Endothelial cell of umbilical vein (primary cell): ENCODE measurements around the gene AS3MT. TPM values are rescaled to one million over a fixed set of nuclear protein-coding genes. Genes with fewer than 3 reads are reported as not detected.
"Not testable (repeated sequence)": the region's sequence is repeated elsewhere in the genome, so short reads cannot be mapped to it uniquely, and the experiment has no call there.

Source experiments
- BruUV-seq: library from RNA; stranded (reverse); fragments of 400-500 nt; replicated peaks from 2 replicates; lab custom pipeline; 2021; lab: Mats Ljungman, UMichigan
- CTCF ChIA-PET: fragments of 300-600, 350-600 bp; sonication (Branson Sonifier 250); formaldehyde crosslinking; loops from one replicate; lab custom pipeline; 2021; ENCODE audit warnings: antibody characterized with exemption, inconsistent platforms; lab: Charles Lee
- POLR2A ChIA-PET: fragments of 300-600, 350-600 bp; sonication (Branson Sonifier 250); formaldehyde crosslinking; loops from one replicate; lab custom pipeline; 2021; ENCODE audit warnings: antibody characterized with exemption, inconsistent platforms; lab: Charles Lee
- DNase-seq: peaks from one replicate; pipeline ENCODE4 v3.0.0-alpha.2; 2011; ENCODE audit warnings: low read depth, low spot score
- FAIRE-seq: peaks from 2 replicates; lab custom pipeline; 2011; peaks lifted over from hg19 to GRCh38; lab: Jason Lieb, UNC
- H2AFZ ChIP-seq: 2 replicates; pipeline ENCODE4 v1.6.0; 2012; ENCODE audit warnings: low read depth, low read length, control low read depth, inconsistent platforms
- H3K27ac ChIP-seq: 2 replicates; pipeline ENCODE4 v1.5.1; 2011; ENCODE audit warnings: low read depth, mild to moderate bottlenecking, control low read depth, low read length, moderate library complexity; ENCODE audit not compliant: insufficient read depth
- H3K27me3 ChIP-seq, 2 experiments: 2 replicates each; pipeline versions ENCODE4 v1.6.0 to v1.6.1; 2011; ENCODE audit warnings: low read length in 2 of 2, mixed read lengths in 1 of 2; ENCODE audit not compliant: control insufficient read depth in 2 of 2, insufficient read depth in 2 of 2
- H3K36me3 ChIP-seq, 2 experiments: 2 replicates in 1 of 2; 3 replicates in 1 of 2; pipeline ENCODE4 v1.5.1; 2011; ENCODE audit warnings: low read length in 2 of 2, mild to moderate bottlenecking in 1 of 2, moderate library complexity in 1 of 2; ENCODE audit not compliant: control insufficient read depth in 2 of 2, insufficient read depth in 2 of 2; ENCODE audit errors: extremely low read depth in 1 of 2
- H3K4me1 ChIP-seq: 3 replicates; pipeline ENCODE4 v1.5.1; 2011; ENCODE audit warnings: mild to moderate bottlenecking, low read length; ENCODE audit not compliant: control insufficient read depth, insufficient read depth; ENCODE audit errors: extremely low read depth
- H3K4me2 ChIP-seq: 2 replicates; pipeline ENCODE4 v1.6.1; 2011; ENCODE audit warnings: low read length, control low read depth, mixed read lengths; ENCODE audit not compliant: insufficient read depth
- H3K4me3 ChIP-seq, 3 experiments: fragments of 200-600 bp in 1 of 3; sonication (generic), shearing (Covaris generic) in 1 of 3; replicated peaks in 1 of 3; 2 replicates each; pipeline ENCODE4 v1.5.1; 2011 to 2016; ENCODE audit warnings: control low read depth in 3 of 3, low read length in 3 of 3, mild to moderate bottlenecking in 2 of 3, inconsistent platforms in 1 of 3, low read depth in 1 of 3, moderate library complexity in 1 of 3; ENCODE audit not compliant: insufficient read depth in 1 of 3
- H3K79me2 ChIP-seq: 2 replicates; pipeline ENCODE4 v1.6.0; 2012; ENCODE audit warnings: low read length, inconsistent platforms; ENCODE audit not compliant: control insufficient read depth, insufficient read depth
- H3K9ac ChIP-seq: replicated peaks from 2 replicates; pipeline ENCODE3; 2011; ENCODE audit warnings: low read length, control low read depth; ENCODE audit not compliant: insufficient read depth; ENCODE audit errors: extremely low read depth
- H3K9me1 ChIP-seq: replicated peaks from 3 replicates; pipeline ENCODE4 v1.6.0; 2011; ENCODE audit warnings: mild to moderate bottlenecking, low read length; ENCODE audit not compliant: control insufficient read depth, insufficient read depth; ENCODE audit errors: extremely low read depth
- H3K9me3 ChIP-seq: replicated peaks from 2 replicates; pipeline ENCODE4 v1.5.1; 2012; ENCODE audit warnings: low read length, inconsistent platforms; ENCODE audit not compliant: control insufficient read depth, insufficient read depth
- H4K20me1 ChIP-seq: replicated peaks from 2 replicates; pipeline ENCODE3; 2011; ENCODE audit warnings: mild to moderate bottlenecking, low read length; ENCODE audit not compliant: control insufficient read depth, insufficient read depth; ENCODE audit errors: extremely low read depth
- dilution Hi-C: fragments of 300-500 bp; cut with MboI; formaldehyde crosslinking; loops from one replicate; pipeline ENCODE4 v1.15.0; 2019; ENCODE audit warnings: low sequenced_read_pairs; ENCODE audit not compliant: extremely low pct_ligation_motif_present
- intact Hi-C: fragments of 100-400 bp; cut with micrococcal nuclease; formaldehyde crosslinking; loops from one replicate; pipeline ENCODE4 v1.10.0; 2022
- polyA plus RNA-seq, 4 experiments: library from polyadenylated mRNA; depleted of rRNA in 3 of 4; stranded (reverse) in 3 of 4; unstranded in 1 of 4; fragments of >200 nt; gene quantifications; 2 replicates each; pipeline versions ENCODE4 v1.2.1 to v1.2.3, GENCODE V29; 2011 to 2012; ENCODE audit warnings: missing spikeins in 1 of 4
- total RNA-seq: library from RNA; stranded (reverse); gene quantifications from 2 replicates; pipeline ENCODE4 v1.2.3, GENCODE V29; 2021

AS3MT gene
- total and polyA plus RNA-seq, 2 donors (not counting 3 experiments of a cell fraction or from before 2014, with no cell fraction given), result 1.0 TPM; not detected in 1

GRCh38 chr10:102843139-102843538 lies 26.1 kb upstream of the AS3MT start:
- dilution Hi-C loops, FAIRE-seq: not testable (repeated sequence)

GRCh38 chr10:102844190-102844776 lies 25.0 kb upstream of the AS3MT start:
- H3K79me2 ChIP-seq, H3K27me3 ChIP-seq, H3K9me1 ChIP-seq, POLR2A ChIA-PET, H3K4me1 ChIP-seq, H2AFZ ChIP-seq, H3K27ac ChIP-seq, dilution Hi-C loops, H3K9ac ChIP-seq, H3K4me3 ChIP-seq, CTCF ChIA-PET, H3K4me2 ChIP-seq, H3K9me3 ChIP-seq, intact Hi-C loops, FAIRE-seq, H3K36me3 ChIP-seq, H4K20me1 ChIP-seq, DNase-seq, BruUV-seq: not testable (repeated sequence)

More at GRCh38 chr10:102843139-102843538, 26.1 kb upstream of the AS3MT start:
- H3K4me3 ChIP-seq, H4K20me1 ChIP-seq, H3K9me3 ChIP-seq, H3K9ac ChIP-seq, H2AFZ ChIP-seq, H3K27me3 ChIP-seq, DNase-seq, H3K79me2 ChIP-seq, H3K4me2 ChIP-seq, H3K27ac ChIP-seq, H3K4me1 ChIP-seq, BruUV-seq, H3K36me3 ChIP-seq, POLR2A ChIA-PET, H3K9me1 ChIP-seq, intact Hi-C loops: not testable (repeated sequence)
- CTCF ChIA-PET, result interaction anchor here (1.7 kb wide), 1 partner anchor 75 kb away, joined by 3 read pairs; the partner anchor contains the start of gene CNNM2
